SJCRH30 (cell line): Measurements from ENCODE around the gene SERPINE1. TPM values are rescaled to one million over a fixed set of nuclear protein-coding genes. Genes with fewer than 3 reads are reported as not detected.
"Not testable (repeated sequence)": the region's sequence is repeated elsewhere in the genome, so short reads cannot be mapped to it uniquely, and the experiment has no call there.

ENCODE experiments used
- DNase-seq, 2 experiments: peaks; one replicate each; pipeline ENCODE4 v3.0.0-alpha.2; 2015 to 2020
- H3K27ac ChIP-seq: fragments of 250-450 bp; sonication (Bioruptor Pico); 2 replicates; pipeline ENCODE4 v1.5.1; 2020; ENCODE audit warnings: mild to moderate bottlenecking, moderate library complexity
- H3K27me3 ChIP-seq: fragments of 250-450 bp; sonication (Bioruptor Pico); 2 replicates; pipeline ENCODE4 v1.5.1; 2020; ENCODE audit warnings: mild to moderate bottlenecking, moderate library complexity
- H3K36me3 ChIP-seq: fragments of 250-450 bp; sonication (Bioruptor Pico); 2 replicates; pipeline ENCODE4 v1.5.1; 2020; ENCODE audit warnings: mild to moderate bottlenecking, moderate library complexity
- H3K4me1 ChIP-seq: fragments of 250-450 bp; sonication (Bioruptor Pico); 2 replicates; pipeline ENCODE4 v1.5.1; 2020; ENCODE audit warnings: mild to moderate bottlenecking, moderate library complexity
- H3K4me3 ChIP-seq: fragments of 250-450 bp; sonication (Bioruptor Pico); 2 replicates; pipeline ENCODE4 v1.5.1; 2020; ENCODE audit warnings: mild to moderate bottlenecking, moderate library complexity
- H3K9me3 ChIP-seq: fragments of 250-450 bp; sonication (Bioruptor Pico); replicated peaks from 2 replicates; pipeline ENCODE4 v1.5.1; 2020; ENCODE audit warnings: mild to moderate bottlenecking, moderate library complexity
- total RNA-seq: library from RNA; depleted of rRNA; stranded (reverse); fragments of >200 nt; shearing (Covaris generic); gene quantifications from 2 replicates; pipeline ENCODE4 v1.2.3, GENCODE V29; 2014; rRNA removed

Gene SERPINE1
- total RNA-seq, result 1.2 and 1.7 TPM in 2 replicates

DNA sequence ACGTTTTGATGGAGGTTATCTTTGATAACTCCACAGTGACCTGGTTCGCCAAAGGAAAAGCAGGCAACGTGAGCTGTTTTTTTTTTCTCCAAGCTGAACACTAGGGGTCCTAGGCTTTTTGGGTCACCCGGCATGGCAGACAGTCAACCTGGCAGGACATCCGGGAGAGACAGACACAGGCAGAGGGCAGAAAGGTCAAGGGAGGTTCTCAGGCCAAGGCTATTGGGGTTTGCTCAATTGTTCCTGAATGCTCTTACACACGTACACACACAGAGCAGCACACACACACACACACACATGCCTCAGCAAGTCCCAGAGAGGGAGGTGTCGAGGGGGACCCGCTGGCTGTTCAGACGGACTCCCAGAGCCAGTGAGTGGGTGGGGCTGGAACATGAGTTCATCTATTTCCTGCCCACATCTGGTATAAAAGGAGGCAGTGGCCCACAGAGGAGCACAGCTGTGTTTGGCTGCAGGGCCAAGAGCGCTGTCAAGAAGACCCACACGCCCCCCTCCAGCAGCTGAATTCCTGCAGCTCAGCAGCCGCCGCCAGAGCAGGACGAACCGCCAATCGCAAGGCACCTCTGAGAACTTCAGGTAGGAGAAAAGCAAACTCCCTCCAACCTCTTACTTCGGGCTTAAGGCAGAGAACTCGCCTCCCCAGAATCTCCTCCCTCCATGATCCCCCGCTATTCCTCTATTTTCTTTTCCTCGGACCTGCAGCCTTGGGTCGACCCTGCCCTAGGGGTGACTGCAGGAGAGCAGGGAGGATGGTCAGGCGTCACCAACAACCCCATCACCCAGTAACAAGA lies at the start of gene SERPINE1:
SERPINE1 (plus strand) TSS at position 454 of the 809 bp plus-strand sequence. CDS start 1,290 bp downstream, outside the sequence.
- Histone ChIP-seq H3K9me3 (no peaks in the 10 kb centered on the region), H3K27me3 (no peaks in the 10 kb centered on the region), H3K27ac (peak within 1 kb of the TSS; percentile 51), H3K36me3 (no peaks in the 10 kb centered on the region), H3K4me1 (peaks cover 21% of the 10 kb centered on the region), H3K4me3 (peak within 1 kb of the TSS; percentile 34)
- DNase-seq, result peak; percentile 94 to 95

DNA sequence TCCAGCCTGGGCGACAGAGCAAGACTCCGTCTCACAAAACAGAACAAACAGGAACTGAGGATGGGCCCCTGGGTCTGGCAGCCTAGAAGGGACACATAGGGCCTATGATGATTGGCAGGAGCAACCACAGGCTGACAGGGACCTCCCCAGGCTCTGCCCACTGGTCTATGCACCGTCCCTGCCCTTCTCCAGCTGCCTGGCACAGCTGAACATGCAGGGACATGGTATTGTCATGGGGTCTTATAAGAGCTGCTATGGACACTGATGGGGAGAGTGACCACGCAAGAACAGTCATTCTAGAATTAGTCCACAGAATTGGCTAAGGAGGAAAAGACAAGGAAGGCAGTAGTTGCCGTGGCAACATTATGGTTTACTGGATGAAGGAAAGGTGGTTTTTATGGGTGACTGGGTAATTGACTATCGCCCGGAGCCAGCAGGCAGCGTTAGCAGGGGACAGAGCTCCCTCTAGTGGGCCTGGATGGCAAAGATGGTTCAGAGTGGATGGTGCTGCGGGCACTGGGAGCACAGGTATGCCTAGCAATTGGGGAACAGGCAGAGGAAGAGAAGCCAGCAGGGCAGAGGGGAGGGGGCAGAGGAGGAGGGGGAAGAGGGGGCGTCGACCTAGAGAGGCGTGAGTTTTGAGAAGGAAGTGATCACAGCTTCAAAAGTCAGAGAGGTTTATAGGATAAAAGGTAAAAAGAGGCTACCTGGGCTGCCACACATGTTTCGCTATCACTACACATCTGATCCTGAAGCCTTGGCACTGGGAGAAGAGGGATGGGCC lies 49.4 kb upstream of the SERPINE1 start:
- H3K36me3 ChIP-seq, result no peaks in the 10 kb centered on the region
- no peaks in the 10 kb centered on the region for H3K9me3 ChIP-seq
- no peaks in the 10 kb centered on the region for H3K4me1 ChIP-seq
- H3K27me3 ChIP-seq, result peaks cover 20% of the 10 kb centered on the region; the same call in 1 of the 2 replicates
- H3K4me3 ChIP-seq, result no peak overlapping the region
- H3K27ac ChIP-seq, result no peak overlapping the region
- peak; percentile 78 to 88 for DNase-seq

DNA sequence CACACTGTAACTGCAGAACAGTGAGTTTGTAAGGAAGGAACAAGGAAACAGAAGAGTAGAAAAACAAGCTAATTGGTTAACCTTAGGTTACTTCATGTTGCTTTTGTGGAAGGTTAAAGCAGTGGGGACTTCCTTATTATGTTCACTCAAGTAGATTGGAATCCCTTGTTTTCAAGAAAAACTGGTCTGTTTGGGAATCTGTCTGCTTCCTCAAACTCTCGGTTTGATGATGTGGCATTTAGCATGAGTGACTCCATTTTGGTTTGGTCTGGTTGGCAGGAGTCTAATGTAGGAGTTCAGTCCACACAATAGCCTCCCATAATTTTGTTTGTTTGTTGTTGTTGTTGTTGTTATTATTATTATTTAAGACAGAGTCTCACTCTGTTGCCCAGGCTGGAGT lies 45.5 kb upstream of the SERPINE1 start:
- 0 out of 2 replicates have a peak, but pooled peaks cover 4% of the 10 kb centered on the region for H3K27me3 ChIP-seq
- H3K27ac ChIP-seq, result no peak overlapping the region
- no peak for DNase-seq
- H3K36me3 ChIP-seq, result no peaks in the 10 kb centered on the region
- no peak overlapping the region for H3K4me3 ChIP-seq
- no peaks in the 10 kb centered on the region for H3K4me1 ChIP-seq
- no peaks in the 10 kb centered on the region for H3K9me3 ChIP-seq

DNA sequence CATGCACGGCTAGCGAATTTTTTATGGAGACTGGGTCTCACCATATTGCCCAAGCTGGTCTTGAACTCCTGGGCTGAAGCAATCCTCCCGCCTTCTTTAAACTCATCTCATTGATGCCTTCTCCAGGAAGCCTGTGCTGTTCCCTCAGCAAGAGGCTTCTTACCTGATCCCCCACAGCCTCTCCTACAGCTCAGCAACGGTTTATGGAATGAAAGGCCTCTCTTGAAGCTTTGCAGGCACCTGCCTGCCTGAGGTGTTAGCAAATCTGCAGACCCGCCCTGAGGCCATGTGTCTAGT lies 42.1 kb upstream of the SERPINE1 start:
- DNase-seq, result no peak
- no peaks in the 10 kb centered on the region for H3K9me3 ChIP-seq
- H3K4me3 ChIP-seq, result peak overlapping the region; percentile 76
- peak overlapping the region; percentile 91 for H3K27ac ChIP-seq
- H3K27me3 ChIP-seq, result 0 out of 2 replicates have a peak, but pooled peaks cover 4% of the 10 kb centered on the region
- peaks cover 4% of the 10 kb centered on the region for H3K36me3 ChIP-seq
- H3K4me1 ChIP-seq, result no peaks in the 10 kb centered on the region

DNA sequence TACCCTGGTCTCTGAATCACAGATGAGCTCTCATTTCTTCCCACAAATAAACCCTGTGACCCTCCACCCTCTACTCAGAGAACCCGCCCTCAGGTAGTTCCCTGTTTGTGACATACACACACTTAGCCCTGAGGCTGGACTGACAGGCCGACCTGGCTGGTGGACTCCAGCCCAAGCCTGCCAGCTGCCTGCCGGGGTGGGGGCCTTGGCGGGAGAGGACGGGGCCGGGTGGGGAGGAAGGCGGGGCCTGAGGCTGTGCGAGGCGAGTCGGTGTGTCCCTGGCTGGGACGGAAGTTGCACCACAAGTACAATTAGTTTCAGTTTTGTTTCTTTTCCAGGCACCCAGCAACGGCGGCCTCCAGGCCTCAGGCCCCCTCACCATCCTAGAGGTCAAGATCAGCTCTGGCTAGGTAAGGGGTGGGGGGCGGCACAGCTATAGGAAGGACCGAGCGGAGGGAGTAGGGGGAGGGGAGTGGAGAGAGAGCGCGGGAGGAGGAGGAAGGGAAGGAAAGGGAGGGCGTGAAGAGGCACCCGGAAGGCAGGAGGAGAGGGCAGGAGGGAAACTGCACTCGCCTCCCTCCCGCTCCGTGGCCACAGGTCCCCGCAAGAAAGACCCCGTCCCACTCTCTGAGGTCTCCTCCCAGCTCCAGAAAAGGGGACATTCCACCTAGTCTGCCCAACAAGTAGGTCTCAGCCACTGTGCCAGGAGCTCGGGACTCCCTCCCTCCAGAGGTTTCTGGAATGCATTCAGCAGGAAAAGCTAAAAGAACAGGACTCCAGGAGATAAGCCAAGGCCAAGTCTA lies 41.5 kb upstream of the SERPINE1 start, which contains the start of gene TRIM56:
TRIM56 (plus strand) TSS at position 320 of the 803 bp plus-strand sequence. CDS start 1,832 bp downstream, outside the sequence.
- H3K9me3 ChIP-seq, result no peaks in the 10 kb centered on the region
- DNase-seq, result peak; percentile 88 to 91
- peak within 1 kb of the TSS; percentile 76 for H3K4me3 ChIP-seq
- H3K36me3 ChIP-seq, result peaks cover 4% of the 10 kb centered on the region
- H3K4me1 ChIP-seq, result no peaks in the 10 kb centered on the region
- 0 out of 2 replicates have a peak, but pooled peaks cover 4% of the 10 kb centered on the region for H3K27me3 ChIP-seq
- peak within 1 kb of the TSS; percentile 91 for H3K27ac ChIP-seq

DNA sequence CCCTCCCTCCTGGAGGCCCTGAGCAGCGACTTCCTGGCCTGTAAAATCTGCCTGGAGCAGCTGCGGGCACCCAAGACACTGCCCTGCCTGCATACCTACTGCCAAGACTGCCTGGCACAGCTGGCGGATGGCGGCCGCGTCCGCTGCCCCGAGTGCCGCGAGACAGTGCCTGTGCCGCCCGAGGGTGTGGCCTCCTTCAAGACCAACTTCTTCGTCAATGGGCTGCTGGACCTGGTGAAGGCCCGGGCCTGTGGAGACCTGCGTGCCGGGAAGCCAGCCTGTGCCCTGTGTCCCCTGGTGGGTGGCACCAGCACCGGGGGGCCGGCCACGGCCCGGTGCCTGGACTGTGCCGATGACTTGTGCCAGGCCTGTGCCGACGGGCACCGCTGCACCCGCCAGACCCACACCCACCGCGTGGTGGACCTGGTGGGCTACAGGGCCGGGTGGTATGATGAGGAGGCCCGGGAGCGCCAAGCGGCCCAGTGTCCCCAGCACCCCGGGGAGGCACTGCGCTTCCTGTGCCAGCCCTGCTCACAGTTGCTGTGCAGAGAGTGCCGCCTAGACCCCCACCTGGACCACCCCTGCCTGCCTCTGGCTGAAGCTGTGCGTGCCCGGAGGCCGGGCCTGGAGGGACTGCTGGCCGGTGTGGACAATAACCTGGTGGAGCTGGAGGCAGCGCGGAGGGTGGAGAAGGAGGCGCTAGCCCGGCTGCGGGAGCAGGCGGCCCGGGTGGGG lies 39.4 kb upstream of the SERPINE1 start:
- H3K36me3 ChIP-seq, result peaks cover 10% of the 10 kb centered on the region
- no peak overlapping the region for H3K27ac ChIP-seq
- H3K9me3 ChIP-seq, result peaks cover 2% of the 10 kb centered on the region; the same call in 1 of the 2 replicates
- DNase-seq, result no peak
- H3K4me3 ChIP-seq, result no peak overlapping the region
- no peaks in the 10 kb centered on the region for H3K27me3 ChIP-seq
- H3K4me1 ChIP-seq, result no peaks in the 10 kb centered on the region

DNA sequence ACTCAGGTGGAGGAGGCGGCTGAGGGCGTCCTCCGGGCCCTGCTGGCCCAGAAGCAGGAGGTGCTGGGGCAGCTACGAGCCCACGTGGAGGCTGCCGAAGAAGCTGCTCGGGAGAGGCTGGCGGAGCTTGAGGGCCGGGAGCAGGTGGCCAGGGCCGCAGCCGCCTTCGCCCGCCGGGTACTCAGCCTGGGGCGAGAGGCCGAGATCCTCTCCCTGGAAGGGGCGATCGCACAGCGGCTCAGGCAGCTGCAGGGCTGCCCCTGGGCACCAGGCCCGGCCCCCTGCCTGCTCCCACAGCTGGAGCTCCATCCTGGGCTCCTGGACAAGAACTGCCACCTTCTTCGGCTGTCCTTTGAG lies 38.9 kb upstream of the SERPINE1 start:
- no peak overlapping the region for H3K4me3 ChIP-seq
- no peak overlapping the region for H3K27ac ChIP-seq
- peaks cover 10% of the 10 kb centered on the region for H3K36me3 ChIP-seq
- DNase-seq, result no peak
- H3K4me1 ChIP-seq, result no peaks in the 10 kb centered on the region
- H3K27me3 ChIP-seq, result no peaks in the 10 kb centered on the region
- H3K9me3 ChIP-seq, result peaks cover 2% of the 10 kb centered on the region; the same call in 1 of the 2 replicates

DNA sequence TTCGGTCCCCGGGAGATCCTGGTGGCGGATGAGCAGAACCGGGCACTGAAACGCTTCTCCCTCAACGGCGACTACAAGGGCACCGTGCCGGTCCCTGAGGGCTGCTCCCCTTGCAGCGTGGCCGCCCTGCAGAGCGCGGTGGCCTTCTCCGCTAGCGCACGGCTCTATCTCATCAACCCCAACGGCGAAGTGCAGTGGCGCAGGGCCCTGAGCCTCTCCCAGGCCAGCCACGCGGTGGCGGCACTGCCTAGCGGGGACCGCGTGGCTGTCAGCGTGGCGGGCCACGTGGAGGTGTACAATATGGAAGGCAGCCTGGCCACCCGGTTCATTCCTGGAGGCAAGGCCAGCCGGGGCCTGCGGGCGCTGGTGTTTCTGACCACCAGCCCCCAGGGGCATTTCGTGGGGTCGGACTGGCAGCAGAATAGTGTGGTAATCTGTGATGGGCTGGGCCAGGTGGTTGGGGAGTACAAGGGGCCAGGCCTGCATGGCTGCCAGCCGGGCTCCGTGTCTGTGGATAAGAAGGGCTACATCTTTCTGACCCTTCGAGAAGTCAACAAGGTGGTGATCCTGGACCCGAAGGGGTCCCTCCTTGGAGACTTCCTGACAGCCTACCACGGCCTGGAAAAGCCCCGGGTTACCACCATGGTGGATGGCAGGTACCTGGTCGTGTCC lies 37.9 kb upstream of the SERPINE1 start:
- no peak overlapping the region for H3K27ac ChIP-seq
- H3K36me3 ChIP-seq, result peaks cover 10% of the 10 kb centered on the region
- H3K9me3 ChIP-seq, result peaks cover 2% of the 10 kb centered on the region; the same call in 1 of the 2 replicates
- H3K4me3 ChIP-seq, result no peak overlapping the region
- H3K27me3 ChIP-seq, result no peaks in the 10 kb centered on the region
- no peak for DNase-seq
- no peaks in the 10 kb centered on the region for H3K4me1 ChIP-seq

DNA sequence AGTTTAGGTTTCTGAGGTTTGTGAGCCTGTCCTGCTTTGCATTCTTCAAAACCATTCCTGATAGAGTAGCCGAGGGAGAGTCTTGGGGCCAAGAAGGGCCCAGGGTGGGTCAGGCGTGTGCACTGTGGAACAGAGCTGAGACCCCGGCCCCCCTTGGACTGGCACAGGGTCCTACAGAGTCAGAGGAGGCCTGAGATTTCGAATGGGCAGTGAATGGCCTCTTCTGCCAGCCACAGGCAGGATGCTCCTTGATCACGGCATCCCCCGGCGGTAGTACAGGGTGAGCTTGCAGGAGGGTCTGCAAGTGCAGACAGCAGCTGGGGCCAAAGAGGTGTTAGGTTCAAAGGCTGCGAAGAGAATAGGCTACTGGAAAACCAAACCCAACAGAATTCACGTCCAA lies 37.0 kb upstream of the SERPINE1 start:
- H3K27ac ChIP-seq, result no peak overlapping the region
- H3K36me3 ChIP-seq, result peaks cover 10% of the 10 kb centered on the region
- DNase-seq, result no peak
- H3K27me3 ChIP-seq, result no peaks in the 10 kb centered on the region
- peaks cover 2% of the 10 kb centered on the region; the same call in 1 of the 2 replicates for H3K9me3 ChIP-seq
- no peaks in the 10 kb centered on the region for H3K4me1 ChIP-seq
- no peak overlapping the region for H3K4me3 ChIP-seq

DNA sequence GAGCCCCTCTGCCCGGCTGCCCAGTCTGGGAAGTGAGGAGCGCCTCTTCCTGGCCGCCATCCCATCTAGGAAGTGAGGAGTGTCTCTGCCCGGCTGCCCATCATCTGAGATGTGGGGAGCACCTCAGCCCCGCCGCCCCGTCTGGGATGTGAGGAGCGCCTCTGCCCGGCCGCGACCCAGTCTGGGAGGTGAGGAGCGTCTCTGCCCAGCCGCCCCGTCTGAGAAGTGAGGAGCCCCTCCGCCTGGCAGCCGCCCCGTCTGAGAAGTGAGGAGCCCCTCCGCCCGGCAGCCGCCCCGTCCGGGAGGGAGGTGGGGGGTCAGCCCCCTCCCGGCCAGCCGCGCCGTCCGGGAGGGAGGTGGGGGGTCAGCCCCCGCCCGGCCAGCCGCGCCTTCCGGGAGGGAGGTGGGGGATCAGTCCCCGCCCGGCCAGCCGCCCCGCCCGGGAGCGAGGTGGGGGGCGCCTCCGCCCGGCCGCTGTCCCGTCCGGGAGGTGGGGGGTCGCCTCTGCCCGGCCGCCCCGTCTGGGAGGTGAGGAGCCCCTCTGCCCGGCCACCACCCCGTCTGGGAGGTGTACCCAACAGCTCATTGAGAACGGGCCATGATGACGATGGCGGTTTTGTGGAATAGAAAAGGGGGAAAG lies 34.5 kb upstream of the SERPINE1 start:
- H3K27ac ChIP-seq, result not testable (repeated sequence)

DNA sequence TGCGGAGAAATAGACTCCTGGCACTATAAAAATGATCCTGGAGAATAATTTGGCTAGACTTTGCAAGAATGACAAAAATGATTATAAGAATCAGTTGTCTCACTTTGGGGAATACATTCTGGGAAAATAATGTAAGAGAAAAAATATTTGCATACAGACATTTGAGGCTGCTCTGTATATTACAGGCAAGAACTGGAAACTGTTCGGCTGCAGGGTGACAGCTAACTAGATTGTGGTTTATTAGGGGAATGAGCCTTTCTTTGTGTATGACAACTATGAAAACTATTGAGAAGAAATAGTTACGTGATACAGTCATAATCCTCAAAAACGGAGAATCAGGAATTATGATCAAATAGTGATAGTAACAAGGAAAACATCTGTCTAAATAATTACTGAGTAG lies 33.0 kb upstream of the SERPINE1 start:
- Histone ChIP-seq H3K4me1 (no peaks in the 10 kb centered on the region), H3K9me3 (peaks cover 2% of the 10 kb centered on the region; the same call in 1 of the 2 replicates), H3K27me3 (no peaks in the 10 kb centered on the region), H3K36me3 (peaks cover 7% of the 10 kb centered on the region), H3K27ac (no peak overlapping the region), H3K4me3 (no peak overlapping the region)
- DNase-seq, result no peak

More for the DNA sequence above, 34.5 kb upstream of the SERPINE1 start:
- not testable (repeated sequence) for H3K4me1 ChIP-seq, H3K9me3 ChIP-seq, DNase-seq, H3K27me3 ChIP-seq, H3K4me3 ChIP-seq
- H3K36me3 ChIP-seq, result peaks cover 10% of the 10 kb centered on the region

DNA sequence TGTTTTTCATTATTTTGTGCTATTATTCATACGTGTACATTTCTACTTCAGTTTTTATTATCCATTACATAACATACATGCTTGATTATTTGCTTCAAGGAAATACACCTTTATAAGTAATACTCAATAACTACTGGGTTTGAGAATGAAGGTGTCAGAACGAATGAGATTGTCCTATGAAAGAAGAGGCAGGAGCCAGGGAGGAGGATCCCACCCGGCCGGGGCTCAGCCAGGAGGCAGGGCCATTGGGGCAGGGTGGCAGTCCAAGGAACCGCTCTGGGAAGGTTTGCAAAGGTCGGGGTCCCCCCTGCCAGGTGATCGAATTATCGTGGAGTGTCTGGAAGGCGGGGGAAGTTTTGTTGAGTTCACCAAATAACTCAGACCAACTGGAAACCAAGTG lies 32.5 kb upstream of the SERPINE1 start:
- Histone ChIP-seq H3K27me3 (no peaks in the 10 kb centered on the region), H3K4me1 (peaks cover 2% of the 10 kb centered on the region), H3K9me3 (peaks cover 2% of the 10 kb centered on the region; the same call in 1 of the 2 replicates), H3K4me3 (no peak overlapping the region), H3K36me3 (peaks cover 6% of the 10 kb centered on the region; the same call in 1 of the 2 replicates), H3K27ac (no peak overlapping the region)
- DNase-seq, result no peak

DNA sequence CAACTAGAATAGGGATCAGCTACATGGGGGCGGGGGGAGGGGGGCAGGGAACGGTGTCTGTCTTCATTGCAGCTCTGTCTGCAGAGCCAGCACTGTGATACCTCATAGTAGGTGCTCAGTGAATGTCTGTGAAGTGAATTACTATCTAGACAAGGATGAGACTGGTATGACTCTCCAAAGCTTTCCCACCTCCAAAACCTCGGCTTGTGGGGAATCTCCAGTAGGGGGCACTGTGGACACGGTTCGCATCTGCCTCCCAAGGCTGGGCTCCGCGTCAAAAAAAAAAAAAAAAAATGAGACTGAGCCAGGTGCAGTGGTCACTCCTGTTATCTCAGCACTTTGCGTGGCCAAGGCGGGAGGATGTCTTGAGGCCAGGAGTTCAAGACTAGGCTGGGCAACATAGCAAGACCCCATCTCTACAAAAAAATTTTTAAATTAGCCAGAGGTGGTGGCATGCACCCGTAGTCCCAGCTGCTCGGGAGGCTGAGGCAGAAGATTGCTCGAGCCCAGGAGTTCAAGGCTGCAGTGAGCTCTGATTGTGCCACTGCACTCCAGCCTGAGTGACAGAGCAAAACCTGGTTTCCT lies 32.0 kb upstream of the SERPINE1 start:
- Histone ChIP-seq H3K27me3 (no peaks in the 10 kb centered on the region), H3K4me1 (peaks cover 7% of the 10 kb centered on the region), H3K36me3 (0 out of 2 replicates have a peak, but pooled peaks cover 6% of the 10 kb centered on the region), H3K4me3 (no peak overlapping the region), H3K27ac (no peak overlapping the region), H3K9me3 (peaks cover 2% of the 10 kb centered on the region; the same call in 1 of the 2 replicates)
- peak; percentile 50 to 75 for DNase-seq
